Hindlimb muscle (tissue), 1 donor: Measurements from ENCODE around the gene ALOX12B. TPM values are rescaled to one million over a fixed set of nuclear protein-coding genes. Genes with fewer than 3 reads are reported as not detected.
A peak's percentile ranks its signal among the peaks of the same experiment; 100 is the strongest.
"Not testable (repeated sequence)": the region's sequence is repeated elsewhere in the genome, so short reads cannot be mapped to it uniquely, and the experiment has no call there.

Experiments used
- DNase-seq: peaks from one replicate; pipeline ENCODE4 v3.0.0-alpha.2; 2013
- polyA plus RNA-seq: library from polyadenylated mRNA; unstranded; fragments of 120-200 nt; gene quantifications from one replicate; pipeline ENCODE4 v1.2.1, GENCODE V29; 2013; ENCODE audit not compliant: insufficient read length

ALOX12B gene
- polyA plus RNA-seq, 1 donor = not detected

GRCh38 chr17:8081876-8082275 lies 5.6 kb downstream of the ALOX12B start:
- no peak for DNase-seq

- no peak for DNase-seq
Observed at GRCh38 chr17:8080799-8081219, 6.7 kb downstream of the ALOX12B start.

GRCh38 chr17:8080208-8080798 lies 7.2 kb downstream of the ALOX12B start:
- DNase-seq = no peak

DNA sequence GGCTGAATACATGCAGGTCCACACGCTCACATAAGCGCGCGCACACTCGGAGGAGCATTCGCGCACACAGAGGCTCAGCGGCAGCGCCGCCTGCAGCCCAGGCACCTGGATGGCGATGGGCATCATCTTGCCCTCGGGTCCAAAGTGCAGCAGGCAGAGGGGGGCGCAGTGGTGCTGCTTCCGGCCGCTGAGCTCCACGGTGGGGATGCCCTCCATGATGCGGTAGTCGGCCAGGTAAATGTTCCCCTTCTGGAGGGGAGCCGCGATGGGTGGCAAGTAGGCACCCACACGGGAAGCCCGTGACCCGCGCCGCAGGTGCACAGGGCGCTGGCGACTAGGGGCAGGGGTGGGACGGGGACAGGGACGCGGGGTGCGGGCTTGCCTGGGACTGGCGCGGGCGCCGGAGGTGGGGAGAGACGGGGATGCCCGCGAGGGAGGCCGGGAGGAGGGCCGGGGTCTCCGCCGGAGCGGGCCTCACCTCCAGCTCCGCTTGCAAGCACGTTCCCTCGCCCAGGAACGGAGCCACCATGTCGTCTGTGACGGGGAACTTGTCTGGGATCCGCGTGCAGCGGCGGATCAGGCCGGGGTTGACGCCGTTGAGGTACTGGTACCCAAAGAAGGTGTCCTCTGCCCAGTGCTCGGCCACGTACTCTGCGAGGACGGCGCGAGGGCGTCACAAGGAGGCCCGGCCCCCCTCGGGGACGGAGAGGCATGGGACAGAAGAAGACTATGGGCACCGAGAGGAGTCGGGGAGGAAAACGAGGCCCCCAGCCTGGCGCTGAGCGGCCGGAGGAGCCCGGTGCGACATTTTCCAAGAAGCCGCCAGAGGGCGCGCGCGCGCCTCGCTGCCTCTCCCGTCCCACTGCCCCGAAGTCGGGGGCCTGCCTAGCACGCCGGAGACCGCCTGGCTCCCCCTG lies 8.0 kb downstream of the ALOX12B start:
- DNase-seq = peak; percentile 73

- not testable (repeated sequence) for DNase-seq
Observed at GRCh38 chr17:8077939-8078338, 9.6 kb downstream of the ALOX12B start.

DNA sequence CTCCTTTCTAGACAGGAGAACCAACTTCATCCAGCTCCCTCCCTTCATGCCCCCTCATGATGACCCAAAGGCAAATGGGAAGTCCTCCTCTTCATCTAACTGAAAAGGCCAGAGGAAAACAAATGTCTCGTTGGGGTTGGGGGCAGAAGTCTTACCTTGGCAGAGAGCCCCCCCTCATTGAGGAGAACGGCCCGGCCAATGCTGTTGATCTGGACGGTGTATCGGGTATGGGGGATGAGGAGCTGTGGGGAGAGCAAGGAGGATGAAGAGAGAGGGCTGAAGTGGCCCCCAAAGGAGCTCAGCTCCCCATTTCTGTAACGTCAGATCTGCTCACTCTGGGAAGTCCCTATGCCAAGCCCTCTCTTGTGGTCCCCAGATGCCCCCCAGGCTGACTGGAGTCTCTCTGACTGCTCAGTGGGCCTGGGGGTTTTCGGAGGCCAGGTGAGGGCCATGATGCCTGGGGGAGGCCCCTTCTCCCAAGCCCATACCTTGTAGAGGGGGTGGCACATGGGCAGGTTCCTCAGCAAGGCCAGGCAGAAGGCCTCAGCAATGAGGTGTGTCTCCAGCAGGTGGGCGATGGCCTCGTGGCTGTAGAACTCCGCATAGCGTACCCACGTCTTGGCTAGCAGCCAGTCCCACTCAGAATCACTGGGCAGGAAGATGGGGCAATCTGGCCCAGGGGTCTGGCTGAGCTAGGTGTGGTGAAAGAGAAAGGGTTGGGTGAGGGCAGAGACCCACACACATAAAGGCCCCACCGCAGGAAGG lies 10.8 kb downstream of the ALOX12B start:
- DNase-seq = no peak

- DNase-seq = no peak
Observed at GRCh38 chr17:8075574-8076342, 11.8 kb downstream of the ALOX12B start.

- no peak for DNase-seq
Observed at GRCh38 chr17:8075081-8075480, 12.4 kb downstream of the ALOX12B start.

- DNase-seq = no peak
Observed at GRCh38 chr17:8074554-8074953, 13.0 kb downstream of the ALOX12B start.

- peak; percentile 36 for DNase-seq
Observed at GRCh38 chr17:8073627-8074484, 13.7 kb downstream of the ALOX12B start.

DNA sequence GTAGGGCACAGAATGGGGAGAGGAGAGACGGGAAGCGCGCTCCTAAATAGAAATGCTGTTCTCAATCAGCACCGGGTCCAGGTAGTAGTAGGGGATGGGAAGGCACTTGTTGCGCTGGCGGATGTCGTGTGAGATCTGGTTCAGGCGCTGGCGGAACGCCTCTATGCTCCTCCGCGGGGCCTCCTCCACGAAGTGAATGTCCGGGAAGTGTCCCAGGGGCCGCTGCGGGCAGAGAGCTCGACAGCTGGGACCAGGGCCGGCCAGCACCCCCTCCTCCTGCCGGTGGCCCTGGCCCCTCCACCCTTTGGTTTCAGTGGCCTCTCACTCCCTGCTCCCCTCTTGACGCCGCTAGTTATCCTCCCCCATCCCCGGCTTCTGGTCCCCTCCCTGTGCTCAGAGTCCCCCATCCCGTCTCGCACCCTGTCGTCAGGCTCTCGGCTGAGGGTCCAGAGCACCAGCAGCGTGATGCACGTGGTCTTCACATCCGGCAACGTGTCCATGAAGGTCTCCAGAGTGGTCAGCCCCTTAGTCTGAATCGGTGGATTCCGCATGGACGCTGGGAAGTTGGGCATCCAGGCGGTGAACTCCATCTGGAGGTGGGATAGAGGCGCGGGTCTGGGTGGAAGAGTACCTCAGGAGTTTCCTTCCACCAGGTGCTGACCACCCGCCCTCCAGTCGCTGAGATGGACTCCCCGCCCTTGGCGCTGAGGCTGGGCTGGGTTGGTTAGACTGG lies 14.6 kb downstream of the ALOX12B start:
- no peak for DNase-seq

DNA sequence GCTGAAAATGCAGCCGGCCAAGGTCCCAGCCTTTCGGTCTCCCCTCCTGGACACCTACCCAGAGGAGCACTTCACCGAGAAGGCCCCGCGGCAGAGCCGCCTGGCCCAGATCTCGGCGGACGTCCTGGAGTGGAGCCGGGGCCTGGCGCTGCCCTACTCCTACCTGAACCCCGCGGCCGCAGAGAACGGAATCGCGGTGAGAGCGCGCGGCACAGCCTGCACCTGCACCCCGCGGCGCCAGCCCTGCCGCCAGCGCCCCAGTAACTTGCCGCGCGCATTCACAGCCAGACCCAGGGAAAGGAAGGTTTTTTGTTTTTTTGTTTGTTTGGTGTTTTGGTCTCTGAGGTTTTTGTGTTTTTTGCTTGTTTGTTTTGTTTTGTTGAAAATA lies 15.2 kb downstream of the ALOX12B start:
- no peak for DNase-seq

GRCh38 chr17:8071496-8071895 lies 16.0 kb downstream of the ALOX12B start:
- no peak for DNase-seq

DNA sequence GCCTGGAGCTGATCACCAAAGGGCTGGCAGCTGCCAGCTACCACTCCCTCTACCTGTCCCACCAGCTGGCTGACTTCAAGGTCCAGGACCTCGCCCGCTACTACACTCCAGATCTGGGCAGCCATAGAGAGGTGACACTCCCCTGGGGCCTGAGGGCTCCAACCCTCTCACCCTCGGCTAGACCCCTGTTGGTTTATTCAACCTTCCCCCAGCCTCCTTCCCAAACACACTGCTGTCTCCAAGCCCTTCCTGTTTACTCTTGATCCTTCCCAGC lies 18.0 kb downstream of the ALOX12B start:
- DNase-seq = no peak

GRCh38 chr17:8068736-8069586 lies 18.6 kb downstream of the ALOX12B start:
- no peak for DNase-seq

DNA sequence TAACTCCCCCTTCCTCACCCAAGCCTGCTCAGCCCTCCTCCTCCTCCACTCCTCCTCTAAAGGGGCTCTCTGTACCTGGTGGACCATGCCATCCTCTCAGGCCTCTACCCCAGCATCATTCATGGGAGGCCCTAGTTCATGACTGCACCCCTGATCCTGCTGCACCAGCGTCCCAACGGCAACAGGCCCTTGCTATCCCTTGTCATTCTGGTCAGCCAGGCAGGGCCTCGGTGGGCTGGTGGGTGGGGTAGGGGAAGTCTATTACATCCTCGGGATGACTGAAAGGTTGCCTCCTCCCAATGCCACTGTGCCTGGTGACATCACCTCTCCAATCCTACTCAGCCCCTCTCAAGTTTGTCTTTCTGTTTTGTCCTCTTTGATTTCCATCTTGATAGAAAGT lies 19.7 kb downstream of the ALOX12B start:
- DNase-seq = no peak

DNA sequence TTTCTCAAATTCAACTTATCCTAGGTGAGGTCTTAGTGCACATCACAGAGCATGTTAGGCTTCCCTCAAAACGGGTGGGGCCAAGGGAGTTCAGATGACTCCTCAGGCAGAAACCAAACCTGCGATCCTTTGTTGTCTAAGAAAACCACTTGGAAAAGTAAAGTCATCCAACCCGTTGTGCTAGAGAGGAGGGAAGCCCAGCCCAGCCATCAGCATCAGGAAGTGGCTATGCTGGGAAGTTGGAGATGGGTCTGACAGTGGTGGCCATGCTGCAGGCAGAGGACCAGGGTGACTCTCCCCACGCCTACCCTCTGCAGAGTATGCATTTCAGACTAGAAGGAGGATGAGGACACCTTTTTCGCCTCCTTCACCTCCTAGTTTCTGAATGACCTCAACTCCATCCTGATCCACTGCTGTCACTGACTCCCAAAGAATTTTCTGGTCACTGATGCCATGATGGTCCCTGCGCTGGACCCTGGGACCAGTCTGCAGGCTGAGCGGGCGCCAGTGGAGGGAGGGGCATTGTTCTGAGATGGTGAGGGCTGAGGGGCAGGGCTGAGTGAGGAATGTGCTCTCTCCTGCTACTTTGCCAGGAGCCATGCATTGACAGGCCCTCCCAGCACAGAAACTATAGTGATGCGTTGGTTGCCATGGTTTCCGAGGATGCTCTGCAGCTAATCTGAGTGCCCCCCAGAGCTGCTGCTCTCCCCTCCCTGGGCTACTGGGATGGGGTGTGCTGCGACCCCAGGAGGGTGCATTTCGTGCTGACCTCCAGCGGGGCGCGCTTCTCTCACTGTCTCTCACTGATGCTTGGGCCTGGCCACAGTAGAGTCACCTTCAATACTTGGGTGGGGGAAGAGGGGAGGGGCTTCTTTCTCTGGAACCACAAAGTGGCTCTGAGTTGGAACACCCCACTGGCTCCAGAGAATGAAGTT lies 20.4 kb downstream of the ALOX12B start:
- no peak for DNase-seq

GRCh38 chr17:8064561-8065019 lies 22.9 kb downstream of the ALOX12B start:
- no peak for DNase-seq
